HG02943 (cell line): Measurements from ENCODE around the gene ATP9B.
"Not testable (repeated sequence)": the region's sequence is repeated elsewhere in the genome, so short reads cannot be mapped to it uniquely, and the experiment has no call there.

Source experiments
- ATAC-seq: cut with Tn5 transposase; IDR thresholded peaks from one replicate; pipeline ENCODE4 v1.9.1; 2021; ENCODE audit warnings: mild to moderate bottlenecking, low read depth, moderate library complexity; ENCODE audit not compliant: unreplicated experiment

ATP9B gene

GRCh38 chr18:79375441-79376154 lies 306.4 kb downstream of the ATP9B start:
- no peak for ATAC-seq

- not testable (repeated sequence) for ATAC-seq
Measured at GRCh38 chr18:79376661-79377060, 307.5 kb downstream of the ATP9B start.

DNA sequence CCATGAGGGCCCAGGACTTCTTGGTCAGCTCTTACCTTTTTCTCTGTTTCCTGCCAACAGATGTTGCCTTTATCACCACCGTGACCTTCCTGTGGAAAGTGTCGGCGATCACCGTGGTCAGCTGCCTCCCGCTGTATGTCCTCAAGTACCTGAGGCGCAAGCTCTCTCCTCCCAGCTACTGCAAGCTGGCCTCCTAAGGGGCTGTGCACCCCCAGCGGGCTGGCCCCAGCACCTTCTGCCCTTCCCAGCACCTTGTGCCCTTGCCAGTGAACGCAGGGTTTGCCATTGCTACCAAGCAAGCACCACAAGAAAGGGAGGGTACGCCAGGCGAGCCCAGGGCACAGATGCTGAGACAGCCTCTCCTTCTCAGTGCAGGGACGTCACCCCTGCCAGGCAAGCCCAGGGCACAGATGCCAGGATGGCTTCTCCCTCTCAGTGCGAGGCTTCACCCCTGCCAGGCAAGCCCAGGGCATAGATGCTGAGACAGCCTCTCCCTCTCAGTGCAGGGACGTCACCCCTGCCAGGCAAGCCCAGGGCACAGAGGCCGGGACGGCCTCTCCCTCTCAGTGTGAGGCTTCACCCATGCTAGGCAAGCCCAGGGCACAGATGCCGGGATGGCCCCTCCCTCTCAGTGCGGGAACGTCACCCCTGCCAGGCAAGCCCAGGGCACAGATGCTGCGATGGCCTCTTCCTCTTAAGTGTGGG lies 308.1 kb downstream of the ATP9B start:
- no peak for ATAC-seq

- ATAC-seq = peak; percentile 63
Measured at GRCh38 chr18:79378536-79379250, 309.5 kb downstream of the ATP9B start.

DNA sequence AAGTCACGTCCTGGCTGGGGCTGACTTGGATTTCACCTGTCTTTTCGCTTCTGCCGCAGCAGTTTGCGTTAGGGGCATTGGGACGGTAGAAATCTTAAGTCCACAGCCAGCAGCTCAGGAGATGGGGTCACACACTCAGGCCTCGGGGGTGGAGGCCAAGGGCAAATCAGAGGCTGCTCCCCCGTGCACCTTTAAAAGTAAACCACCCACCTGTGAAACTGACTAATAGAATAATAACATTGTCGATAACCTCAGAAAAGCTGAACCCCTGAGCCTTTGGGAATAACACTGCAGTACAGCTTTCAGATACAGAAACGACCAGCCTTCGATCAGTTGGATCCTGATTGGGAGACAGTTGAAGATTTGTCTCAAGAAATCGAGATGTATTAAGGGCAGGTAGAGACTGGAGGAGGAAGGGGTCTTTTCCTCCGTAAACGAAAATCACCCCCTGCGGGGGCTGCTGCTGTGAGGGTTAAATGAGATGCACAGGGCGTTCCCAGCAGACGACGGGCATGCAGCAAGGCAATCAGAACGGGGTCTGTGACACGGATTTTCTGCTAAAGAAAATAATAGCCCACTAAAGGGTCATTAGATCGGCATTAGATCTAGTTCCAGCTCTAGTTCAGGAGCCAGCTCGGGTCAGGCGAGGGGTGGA lies 310.2 kb downstream of the ATP9B start:
- no peak for ATAC-seq

DNA sequence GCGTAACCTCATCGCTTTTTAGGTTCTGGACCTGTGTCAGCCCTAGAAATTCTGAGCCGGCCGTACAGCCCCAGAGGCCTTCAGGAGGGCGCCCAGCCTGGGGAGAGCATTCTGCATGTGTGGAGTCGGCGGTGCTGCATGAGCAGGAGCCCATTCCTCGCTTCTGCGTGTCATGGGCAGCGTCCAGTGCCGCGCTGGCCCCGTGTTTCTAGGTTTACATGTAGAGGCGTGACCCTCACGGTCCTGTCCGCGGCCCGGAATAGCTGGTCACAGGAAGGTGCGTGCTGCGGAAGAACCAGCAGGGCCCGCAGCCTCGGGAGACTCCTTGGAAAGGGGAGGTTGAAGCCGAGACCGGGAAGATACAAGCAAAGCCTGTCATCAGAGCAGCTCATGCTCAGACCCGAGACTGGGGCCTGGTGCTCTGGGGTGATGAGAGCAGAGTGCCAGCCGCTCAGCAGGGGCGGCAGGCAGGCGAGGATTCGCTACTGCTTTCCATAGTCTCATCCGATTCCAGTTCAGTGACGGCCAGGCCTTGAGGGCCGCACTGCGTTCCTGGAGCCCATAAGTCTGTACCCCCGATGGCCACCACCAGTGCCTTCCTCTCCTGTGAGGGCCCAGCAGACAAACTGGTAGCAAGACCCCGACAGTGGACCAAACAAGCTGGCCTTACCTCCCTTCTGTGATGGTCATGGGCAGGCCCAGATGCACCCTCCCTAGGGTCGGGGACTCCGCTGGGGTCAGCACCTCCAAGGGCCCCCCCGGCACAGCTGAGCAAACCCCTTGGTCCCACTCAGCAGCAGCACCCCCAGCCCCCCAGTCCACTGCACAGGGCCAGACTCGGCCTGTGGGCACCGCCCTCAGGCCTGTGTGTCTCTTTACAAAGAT lies 311.0 kb downstream of the ATP9B start:
- no peak for ATAC-seq

DNA sequence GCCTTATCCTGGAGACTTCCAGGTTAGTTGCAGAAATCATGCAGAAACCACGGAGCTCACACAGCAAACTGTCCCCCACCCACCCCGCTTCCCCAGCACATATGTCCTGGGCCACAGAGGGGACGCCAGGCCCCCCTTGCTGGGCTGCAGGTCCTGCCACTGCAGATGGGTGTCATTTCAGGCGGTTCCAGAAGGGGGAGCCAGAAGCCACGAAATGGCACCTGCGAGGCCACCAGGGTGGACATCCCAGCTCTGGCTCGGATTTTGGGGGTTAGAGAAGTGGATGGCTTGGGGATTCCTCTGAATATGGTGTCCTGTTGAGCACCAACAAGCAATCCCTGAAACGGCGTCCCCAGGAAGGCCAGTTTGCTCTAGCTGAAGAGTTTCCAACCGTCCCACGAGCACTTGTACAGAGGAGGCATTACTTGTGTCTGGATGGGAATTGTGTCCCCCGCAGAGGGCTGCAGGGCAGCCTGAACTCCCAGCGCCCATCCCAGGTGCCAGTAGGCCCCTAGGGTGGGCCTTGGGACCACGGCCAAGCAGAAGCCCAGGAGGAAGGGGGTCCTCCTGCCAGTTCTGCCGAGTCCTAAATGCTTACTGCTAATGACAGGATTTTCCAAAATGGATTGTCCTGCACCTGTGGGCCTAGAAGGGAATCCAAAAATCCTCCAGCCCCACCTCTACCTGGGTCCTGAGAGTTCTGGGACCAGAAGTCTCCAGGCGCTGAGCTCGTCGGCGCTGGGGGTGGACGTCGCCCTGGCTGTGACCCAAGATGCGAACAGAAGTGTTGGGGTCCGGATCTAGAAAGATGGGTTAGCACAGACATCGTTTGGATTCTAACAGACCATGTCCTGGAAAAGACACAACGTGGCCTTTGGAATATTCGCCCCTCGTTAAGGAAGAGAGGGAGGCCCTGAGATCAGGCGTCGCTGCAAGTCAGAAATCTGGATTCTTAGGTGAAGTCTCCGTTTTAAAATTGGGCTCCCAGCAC lies 311.9 kb downstream of the ATP9B start:
- no peak for ATAC-seq

- no peak for ATAC-seq
Measured at GRCh38 chr18:79381811-79382311, 312.7 kb downstream of the ATP9B start.

DNA sequence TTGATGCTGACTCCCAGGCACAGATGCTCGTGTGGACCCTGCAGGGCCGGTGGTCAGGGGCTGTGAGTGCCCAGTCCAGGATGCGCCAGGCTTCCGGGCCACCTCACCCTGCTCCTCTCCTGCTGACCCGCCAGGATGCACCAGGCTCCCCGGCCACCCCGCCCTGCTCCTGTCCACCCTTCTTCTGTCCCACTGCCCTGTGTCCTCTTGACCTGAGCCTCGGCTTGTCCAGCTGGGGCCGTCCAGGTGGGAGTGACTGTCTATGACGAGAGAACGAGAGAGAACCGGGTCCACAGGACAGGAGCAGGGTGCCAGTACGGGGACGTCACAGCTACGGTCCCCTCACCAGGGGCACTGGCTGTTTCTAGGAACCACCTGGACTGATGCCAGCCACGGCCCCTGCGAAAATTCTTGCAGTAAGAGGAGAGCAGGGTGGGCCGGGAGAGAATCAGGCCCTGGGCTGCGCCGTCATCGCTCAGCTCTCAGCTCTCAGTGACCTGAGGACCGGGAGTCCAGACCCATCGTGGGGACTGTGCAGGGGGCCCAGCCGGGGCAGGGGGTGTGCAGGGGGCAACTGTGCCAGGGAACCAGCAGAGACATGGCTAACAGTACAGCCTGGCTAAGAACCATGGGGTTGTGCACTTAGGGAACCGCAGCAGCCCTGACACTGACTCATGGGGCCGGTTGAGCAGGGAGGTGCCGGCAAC lies 313.6 kb downstream of the ATP9B start:
- ATAC-seq = no peak

DNA sequence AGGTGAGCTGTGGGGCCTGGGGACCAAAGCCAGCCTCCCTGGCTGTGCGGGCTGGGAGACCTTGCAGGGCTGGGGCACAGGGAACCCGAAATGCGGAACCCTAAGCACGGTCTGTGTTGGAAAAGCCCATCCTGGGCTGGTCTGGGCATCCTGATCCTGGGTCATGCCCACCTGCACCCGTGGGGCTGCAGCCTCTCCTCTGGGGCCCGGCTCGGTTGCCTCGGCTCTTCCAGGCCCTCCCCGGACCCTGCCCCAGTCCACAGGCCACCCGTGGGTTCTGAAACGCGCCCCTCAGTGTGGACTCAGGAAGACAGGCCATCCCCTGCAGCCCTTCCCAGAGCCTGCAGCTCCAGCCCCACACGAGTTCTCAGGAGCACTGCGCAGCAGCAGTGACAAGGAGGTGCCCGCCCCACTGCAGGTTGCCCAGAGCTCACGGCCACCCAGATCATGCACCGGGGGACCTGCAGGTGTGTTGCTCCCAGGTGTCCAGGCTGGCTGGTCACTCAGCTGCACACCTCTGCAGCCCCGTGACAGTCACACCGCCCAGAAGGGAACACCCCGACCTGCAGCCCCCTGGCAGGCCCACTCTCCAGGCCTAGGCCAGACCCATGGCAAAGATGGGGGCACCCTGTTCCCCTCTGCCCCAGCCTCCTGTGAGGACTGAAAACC lies 314.3 kb downstream of the ATP9B start:
- no peak for ATAC-seq

GRCh38 chr18:79384151-79384807 lies 315.1 kb downstream of the ATP9B start:
- no peak for ATAC-seq

- no peak for ATAC-seq
Measured at GRCh38 chr18:79384834-79385233, 315.6 kb downstream of the ATP9B start.

DNA sequence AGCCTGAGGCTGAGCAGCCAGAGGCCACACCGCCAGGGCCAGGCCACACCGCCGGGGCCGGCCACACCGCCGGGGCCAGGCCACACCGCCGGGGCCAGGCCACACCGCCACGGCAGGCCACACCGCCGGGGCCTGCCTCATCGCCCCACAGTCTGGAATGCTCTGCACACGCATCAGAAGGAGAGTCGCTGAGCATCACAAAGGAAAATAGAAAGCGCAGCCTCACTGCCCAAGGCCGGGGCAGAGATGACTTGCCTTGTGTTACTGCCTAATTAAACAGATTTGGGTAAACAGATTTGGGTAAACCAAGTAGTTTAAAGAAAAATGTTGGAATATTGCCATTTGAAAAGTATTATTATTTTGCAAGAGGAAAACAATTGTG lies 316.1 kb downstream of the ATP9B start:
- ATAC-seq = no peak

GRCh38 chr18:79385708-79386341 lies 316.6 kb downstream of the ATP9B start:
- ATAC-seq = no peak

DNA sequence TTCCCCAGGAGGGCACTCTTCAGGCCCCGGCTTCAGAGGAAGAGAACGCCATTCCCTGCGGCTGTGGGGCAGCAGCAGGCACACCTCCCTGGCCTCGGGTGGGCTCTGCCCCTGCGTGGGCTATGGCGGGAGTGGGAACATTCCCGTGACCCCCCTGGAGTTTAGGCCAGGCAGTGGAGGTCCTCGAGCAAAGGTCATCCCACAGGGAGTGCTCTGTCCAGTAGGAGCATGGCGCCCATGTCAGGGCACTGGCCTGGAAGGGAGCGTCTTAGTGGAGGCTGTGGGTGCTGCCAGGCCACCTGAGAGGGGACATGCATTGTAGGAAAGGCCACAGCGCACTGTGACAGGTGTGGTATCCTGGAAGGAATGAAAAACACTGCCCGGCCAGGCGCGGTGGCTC lies 317.4 kb downstream of the ATP9B start:
- ATAC-seq = no peak

DNA sequence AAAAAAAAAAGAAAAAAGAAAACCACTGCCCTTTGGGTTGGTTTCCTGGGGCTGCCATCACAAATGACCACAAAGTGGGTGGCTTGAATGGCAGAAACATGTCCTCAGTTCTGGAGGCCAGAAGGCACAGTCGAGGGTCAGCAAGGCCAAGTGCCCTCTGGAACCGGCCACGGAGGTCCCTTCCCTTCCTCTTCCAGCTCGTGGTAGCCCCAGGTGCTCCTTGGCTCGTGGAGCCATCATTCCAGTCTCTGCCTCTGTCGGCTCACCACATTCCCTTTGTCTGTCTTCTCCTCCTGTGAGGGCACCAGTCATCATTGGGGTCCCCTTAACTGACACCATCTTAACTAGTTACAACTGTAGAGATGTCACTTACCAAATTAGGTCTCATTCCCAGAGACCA lies 318.0 kb downstream of the ATP9B start:
- ATAC-seq = no peak

- ATAC-seq = no peak
Measured at GRCh38 chr18:79387615-79388014, 318.4 kb downstream of the ATP9B start.
